H1 (cell line): Measurements from ENCODE around the gene LHFPL2. TPM values are rescaled to one million over a fixed set of nuclear protein-coding genes. Genes with fewer than 3 reads are reported as not detected.

ENCODE experiments used
- NANOG ChIP-seq: IDR thresholded peaks from 2 replicates; pipeline ENCODE4 v1.6.1; 2011; ENCODE audit warnings: low read length, low read depth, mild to moderate bottlenecking, inconsistent platforms; ENCODE audit not compliant: insufficient read depth, poor library complexity, severe bottlenecking
- polyA plus RNA-seq, 7 experiments: library from polyadenylated mRNA; depleted of rRNA in 3 of 7; stranded (reverse) in 5 of 7; unstranded in 2 of 7; fragments of >200 nt in 5 of 7; fragments of 200-250 nt in 2 of 7; gene quantifications; 1 replicate in 5 of 7; 2 replicates in 1 of 7; 4 replicates in 1 of 7; pipeline versions ENCODE4 v1.2.1 to v1.2.3, GENCODE V29; 2011 to 2013; ENCODE audit warnings: missing spikeins in 2 of 7, mixed read lengths in 2 of 7
- total RNA-seq: library from RNA; stranded (reverse); fragmentation: NEBNext Ultra II Directional; extraction: Animal tissue kit (Norgen Biotek cat#: 25700); gene quantifications from 2 replicates; pipeline ENCODE4 v1.2.1, GENCODE V29; 2021

Gene LHFPL2
- total and polyA plus RNA-seq, 2 of the 8 experiments (the other 6 are each of a cell fraction or from before 2014, with no cell fraction given): 9.6 to 43.0 TPM

DNA sequence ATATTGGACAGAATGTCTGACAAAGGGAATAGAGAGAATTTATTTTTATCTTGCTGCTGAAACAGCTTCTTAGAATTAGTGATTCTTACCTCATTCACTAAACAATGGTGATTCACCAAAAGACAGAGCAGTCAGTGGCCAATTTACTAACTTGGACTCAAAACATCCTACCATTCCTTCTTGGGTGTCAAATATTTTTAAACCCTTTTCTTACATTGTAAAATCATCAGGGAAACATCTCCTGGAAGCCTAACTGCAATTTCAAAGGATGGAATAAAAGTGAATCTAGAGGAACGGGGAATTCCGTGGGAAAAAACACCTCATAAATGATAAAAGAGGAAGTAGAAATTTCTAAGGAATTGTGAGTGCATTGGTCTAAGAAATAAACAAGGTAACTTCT lies 97.7 kb downstream of the LHFPL2 start (continued):
- no peak for TF ChIP-seq NANOG
